Endothelial cell of umbilical vein (primary cell): ENCODE data around the gene UNC13D. TPM values are rescaled to one million over a fixed set of nuclear protein-coding genes. Genes with fewer than 3 reads are reported as not detected.

Experiments
- BruUV-seq: library from RNA; stranded (reverse); fragments of 400-500 nt; replicated peaks from 2 replicates; lab custom pipeline; 2021; lab: Mats Ljungman, UMichigan
- CTCF ChIA-PET: fragments of 300-600, 350-600 bp; sonication (Branson Sonifier 250); formaldehyde crosslinking; loops from one replicate; lab custom pipeline; 2021; ENCODE audit warnings: antibody characterized with exemption, inconsistent platforms; lab: Charles Lee
- POLR2A ChIA-PET: fragments of 300-600, 350-600 bp; sonication (Branson Sonifier 250); formaldehyde crosslinking; loops from one replicate; lab custom pipeline; 2021; ENCODE audit warnings: antibody characterized with exemption, inconsistent platforms; lab: Charles Lee
- DNase-seq: peaks from one replicate; pipeline ENCODE4 v3.0.0-alpha.2; 2011; ENCODE audit warnings: low read depth, low spot score
- FAIRE-seq: peaks from 2 replicates; lab custom pipeline; 2011; peaks lifted over from hg19 to GRCh38; lab: Jason Lieb, UNC
- H2AFZ ChIP-seq: 2 replicates; pipeline ENCODE4 v1.6.0; 2012; ENCODE audit warnings: low read depth, low read length, control low read depth, inconsistent platforms
- H3K27ac ChIP-seq: 2 replicates; pipeline ENCODE4 v1.5.1; 2011; ENCODE audit warnings: low read depth, mild to moderate bottlenecking, control low read depth, low read length, moderate library complexity; ENCODE audit not compliant: insufficient read depth
- H3K27me3 ChIP-seq, 2 experiments: 2 replicates each; pipeline versions ENCODE4 v1.6.0 to v1.6.1; 2011; ENCODE audit warnings: low read length in 2 of 2, mixed read lengths in 1 of 2; ENCODE audit not compliant: control insufficient read depth in 2 of 2, insufficient read depth in 2 of 2
- H3K36me3 ChIP-seq, 2 experiments: 2 replicates in 1 of 2; 3 replicates in 1 of 2; pipeline ENCODE4 v1.5.1; 2011; ENCODE audit warnings: low read length in 2 of 2, mild to moderate bottlenecking in 1 of 2, moderate library complexity in 1 of 2; ENCODE audit not compliant: control insufficient read depth in 2 of 2, insufficient read depth in 2 of 2; ENCODE audit errors: extremely low read depth in 1 of 2
- H3K4me1 ChIP-seq: 3 replicates; pipeline ENCODE4 v1.5.1; 2011; ENCODE audit warnings: mild to moderate bottlenecking, low read length; ENCODE audit not compliant: control insufficient read depth, insufficient read depth; ENCODE audit errors: extremely low read depth
- H3K4me2 ChIP-seq: 2 replicates; pipeline ENCODE4 v1.6.1; 2011; ENCODE audit warnings: low read length, control low read depth, mixed read lengths; ENCODE audit not compliant: insufficient read depth
- H3K4me3 ChIP-seq, 3 experiments: fragments of 200-600 bp in 1 of 3; sonication (generic), shearing (Covaris generic) in 1 of 3; replicated peaks in 1 of 3; 2 replicates each; pipeline ENCODE4 v1.5.1; 2011 to 2016; ENCODE audit warnings: control low read depth in 3 of 3, low read length in 3 of 3, mild to moderate bottlenecking in 2 of 3, inconsistent platforms in 1 of 3, low read depth in 1 of 3, moderate library complexity in 1 of 3; ENCODE audit not compliant: insufficient read depth in 1 of 3
- H3K79me2 ChIP-seq: 2 replicates; pipeline ENCODE4 v1.6.0; 2012; ENCODE audit warnings: low read length, inconsistent platforms; ENCODE audit not compliant: control insufficient read depth, insufficient read depth
- H3K9ac ChIP-seq: replicated peaks from 2 replicates; pipeline ENCODE3; 2011; ENCODE audit warnings: low read length, control low read depth; ENCODE audit not compliant: insufficient read depth; ENCODE audit errors: extremely low read depth
- H3K9me1 ChIP-seq: replicated peaks from 3 replicates; pipeline ENCODE4 v1.6.0; 2011; ENCODE audit warnings: mild to moderate bottlenecking, low read length; ENCODE audit not compliant: control insufficient read depth, insufficient read depth; ENCODE audit errors: extremely low read depth
- H3K9me3 ChIP-seq: replicated peaks from 2 replicates; pipeline ENCODE4 v1.5.1; 2012; ENCODE audit warnings: low read length, inconsistent platforms; ENCODE audit not compliant: control insufficient read depth, insufficient read depth
- H4K20me1 ChIP-seq: replicated peaks from 2 replicates; pipeline ENCODE3; 2011; ENCODE audit warnings: mild to moderate bottlenecking, low read length; ENCODE audit not compliant: control insufficient read depth, insufficient read depth; ENCODE audit errors: extremely low read depth
- CTCF ChIP-seq, 2 donors: IDR thresholded peaks; 1 replicate in 1 of 2; 2 replicates in 1 of 2; pipeline ENCODE4 v1.5.1; 2011; ENCODE audit warnings: low read length in 2 of 2, mild to moderate bottlenecking in 2 of 2, moderate library complexity in 2 of 2, control low read depth in 1 of 2, inconsistent platforms in 1 of 2, low read depth in 1 of 2; ENCODE audit not compliant: insufficient read depth in 1 of 2; ENCODE audit errors: extremely low read depth in 1 of 2
- EZH2 ChIP-seq: IDR thresholded peaks from 2 replicates; pipeline ENCODE4 v1.6.1; 2012; ENCODE audit warnings: borderline replicate concordance, low read depth, mild to moderate bottlenecking, moderate library complexity, low read length, inconsistent platforms; ENCODE audit not compliant: severe bottlenecking
- FOS ChIP-seq: IDR thresholded peaks from 2 replicates; pipeline ENCODE4 v1.6.1; 2011; ENCODE audit warnings: mild to moderate bottlenecking, low read length, moderate library complexity, borderline replicate concordance; ENCODE audit not compliant: insufficient read depth
- JUN ChIP-seq: IDR thresholded peaks from 2 replicates; pipeline ENCODE4 v1.6.1; 2011; ENCODE audit warnings: borderline replicate concordance, low read depth; ENCODE audit not compliant: insufficient read length, insufficient read depth
- MAX ChIP-seq: IDR thresholded peaks from 2 replicates; pipeline ENCODE4 v1.6.1; 2011; ENCODE audit not compliant: insufficient read depth, insufficient read length
- POLR2A ChIP-seq: IDR thresholded peaks from 2 replicates; pipeline ENCODE4 v1.6.1; 2012; ENCODE audit warnings: low read depth, mild to moderate bottlenecking, control low read depth, low read length
- dilution Hi-C: fragments of 300-500 bp; cut with MboI; formaldehyde crosslinking; loops from one replicate; pipeline ENCODE4 v1.15.0; 2019; ENCODE audit warnings: low sequenced_read_pairs; ENCODE audit not compliant: extremely low pct_ligation_motif_present
- intact Hi-C: fragments of 100-400 bp; cut with micrococcal nuclease; formaldehyde crosslinking; loops from one replicate; pipeline ENCODE4 v1.10.0; 2022
- polyA plus RNA-seq, 4 experiments: library from polyadenylated mRNA; depleted of rRNA in 3 of 4; stranded (reverse) in 3 of 4; unstranded in 1 of 4; fragments of >200 nt; gene quantifications; 2 replicates each; pipeline versions ENCODE4 v1.2.1 to v1.2.3, GENCODE V29; 2011 to 2012; ENCODE audit warnings: missing spikeins in 1 of 4
- total RNA-seq: library from RNA; stranded (reverse); gene quantifications from 2 replicates; pipeline ENCODE4 v1.2.3, GENCODE V29; 2021

UNC13D gene
- total and polyA plus RNA-seq, 2 donors (not counting 3 experiments of a cell fraction or from before 2014, with no cell fraction given), result 6.9 to 14.9 TPM

- no peak for TF ChIP-seq EZH2
- no peak for TF ChIP-seq CTCF (IDR thresholded peaks at IDR 0.05; ENCODE audit: extremely low read depth in 1 of 2, insufficient read depth in 1 of 2, low read depth in 1 of 2, low read length in 2 of 2)
- no peak for TF ChIP-seq MAX
- TF ChIP-seq JUN, result no peak
- no peak for TF ChIP-seq POLR2A
- no peak for TF ChIP-seq FOS
- no TSS peak for BruUV-seq
- CTCF ChIA-PET, result interaction anchor here (1.0 to 1.9 kb wide), 2 partner anchors 14 to 36 kb away, joined by 5 to 12 read pairs; partner anchors contain the start of gene TRIM65
Measured at GRCh38 chr17:75881678-75882454, 37.7 kb upstream of the UNC13D start.

More at GRCh38 chr17:75881678-75882454, 37.7 kb upstream of the UNC13D start:
- Histone ChIP-seq H3K27me3 (no peaks in the 10 kb centered on the region), H3K36me3 (no peaks in the 10 kb centered on the region), H3K27ac (no peak overlapping the region), H3K4me3 (no peak overlapping the region), H3K9me1 (no peaks in the 10 kb centered on the region), H4K20me1 (no peaks in the 10 kb centered on the region), H3K4me2 (no peak overlapping the region), H3K4me1 (peaks cover 10% of the 10 kb centered on the region), H3K9me3 (no peaks in the 10 kb centered on the region), H3K9ac (no peak overlapping the region), H3K79me2 (no peaks in the 10 kb centered on the region), H2AFZ (no peak overlapping the region)
- DNase-seq, result no peak
- POLR2A ChIA-PET, result no interaction called here
- dilution Hi-C loops, result no loop called here
- FAIRE-seq, result no peak
- intact Hi-C loops, result no loop called here
